GM23338 (cell line): ENCODE data around the gene HORMAD2.

ENCODE experiments used
- CTCF ChIP-seq, 2 experiments: fragments of 200-600 bp in 1 of 2; sonication (generic) in 1 of 2; conservative IDR thresholded peaks; 2 replicates each; pipeline versions ENCODE4 v1.5.1 to v1.6.1; 2016 to 2017; ENCODE audit warnings: antibody characterized with exemption in 2 of 2, low read depth in 2 of 2, mild to moderate bottlenecking in 2 of 2, moderate library complexity in 1 of 2
- EZH2 ChIP-seq: fragments of 200-600 bp; sonication (generic); IDR thresholded peaks from one replicate; pipeline ENCODE4 v1.8.0; 2017; ENCODE audit warnings: antibody characterized with exemption, mild to moderate bottlenecking, low read depth; ENCODE audit not compliant: unreplicated experiment
- EZH2phosphoT487 ChIP-seq: fragments of 200-600 bp; sonication (generic); IDR thresholded peaks from one replicate; pipeline ENCODE4 v1.8.1; 2018; ENCODE audit warnings: antibody characterized with exemption; ENCODE audit not compliant: unreplicated experiment
- NANOG ChIP-seq: IDR thresholded peaks from 2 replicates; pipeline ENCODE4 v1.6.1; 2016; ENCODE audit warnings: antibody characterized with exemption, borderline replicate concordance
- POLR2AphosphoS5 ChIP-seq: IDR thresholded peaks from 2 replicates; pipeline ENCODE4 v1.6.1; 2016; ENCODE audit warnings: antibody characterized with exemption, low read depth
- REST ChIP-seq: IDR thresholded peaks from one replicate; pipeline ENCODE4 v1.6.1; 2018; ENCODE audit warnings: antibody characterized with exemption; ENCODE audit not compliant: unreplicated experiment
- STAT1 ChIP-seq: IDR thresholded peaks from one replicate; pipeline ENCODE4 v1.6.1; 2016; ENCODE audit warnings: antibody characterized with exemption; ENCODE audit not compliant: unreplicated experiment
- ZNF114 ChIP-seq: fragments of 250-450 bp; sonication (Bioruptor Pico); IDR thresholded peaks from 2 replicates; pipeline ENCODE4 v1.5.0; 2020; ENCODE audit warnings: mild to moderate bottlenecking, moderate library complexity
- ZNF331 ChIP-seq: fragments of 250-450 bp; sonication (Bioruptor Pico); IDR thresholded peaks from 2 replicates; pipeline ENCODE4 v1.5.0; 2020; ENCODE audit warnings: low read depth, mild to moderate bottlenecking, moderate library complexity
- ZNF462 ChIP-seq: fragments of 250-450 bp; sonication (Bioruptor Pico); IDR thresholded peaks from 2 replicates; pipeline ENCODE4 v1.5.0; 2020; ENCODE audit warnings: mild to moderate bottlenecking, moderate library complexity

GRCh38 chr22:30188911-30189310, 108.6 kb downstream of the HORMAD2 start:
- TF ChIP-seq POLR2AphosphoS5 (no peak), NANOG (no peak), REST (no peak), CTCF (conservative IDR thresholded peaks at IDR 0.05; ENCODE audit: low read depth in 2 of 2) (no peak), EZH2 (no peak), EZH2phosphoT487 (no peak), STAT1 (no peak), ZNF331 (CRISPR knock-in tag) (no peak), ZNF462 (CRISPR knock-in tag) (no peak), ZNF114 (no peak)
